ENCODE measurements around the gene TSPAN17.

The TSPAN17 gene

DNA sequence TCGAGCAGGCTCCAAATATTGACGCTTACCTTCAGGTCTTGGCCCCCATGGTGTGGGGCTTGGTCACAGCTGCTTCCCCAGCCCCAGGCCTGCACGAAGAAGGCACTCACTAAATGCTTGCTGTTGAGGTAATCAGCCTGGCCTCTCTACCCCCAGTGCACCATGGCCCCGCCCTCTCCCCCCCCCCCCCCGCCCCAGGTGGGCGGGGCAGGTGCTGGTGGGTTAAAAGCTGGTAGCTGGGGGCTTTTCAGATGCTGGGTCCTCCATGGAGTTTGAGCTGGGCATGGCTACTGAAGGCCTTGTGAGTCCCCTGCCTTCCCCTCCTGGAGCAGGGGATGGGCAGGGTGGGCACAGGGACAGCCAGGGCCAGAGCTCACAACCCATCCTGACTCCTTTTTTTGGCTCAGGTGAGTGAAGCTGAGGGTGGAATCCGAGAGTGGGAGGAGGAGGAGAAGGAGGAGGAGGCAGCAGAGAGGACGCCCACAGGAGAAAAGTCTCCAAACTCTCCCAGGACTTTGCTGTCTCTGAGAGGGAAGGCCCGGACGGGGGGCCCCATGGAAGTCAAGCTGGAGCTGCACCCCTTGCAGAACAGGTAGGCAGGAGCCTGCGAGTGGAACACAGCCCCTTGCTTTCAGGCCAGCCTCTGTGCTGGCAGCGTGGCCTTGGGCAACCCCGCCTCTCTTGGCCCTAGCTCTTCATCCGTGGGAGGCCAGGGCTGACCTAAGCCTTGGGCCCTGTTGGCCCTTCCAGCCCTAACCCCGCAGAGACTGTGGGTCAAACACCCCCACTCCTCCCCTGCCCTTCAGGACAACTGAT lies 4.4 kb upstream of the TSPAN17 start:
- DNase-seq (ENCODE audit: low read depth): no peak

- DNase-seq (ENCODE audit: low read depth): no peak
These were observed 3.6 kb upstream of the TSPAN17 start for GRCh38 chr5:176643491-176644219.

- DNase-seq (ENCODE audit: low read depth): no peak
These were observed 3.0 kb upstream of the TSPAN17 start for GRCh38 chr5:176644294-176644693.

DNA sequence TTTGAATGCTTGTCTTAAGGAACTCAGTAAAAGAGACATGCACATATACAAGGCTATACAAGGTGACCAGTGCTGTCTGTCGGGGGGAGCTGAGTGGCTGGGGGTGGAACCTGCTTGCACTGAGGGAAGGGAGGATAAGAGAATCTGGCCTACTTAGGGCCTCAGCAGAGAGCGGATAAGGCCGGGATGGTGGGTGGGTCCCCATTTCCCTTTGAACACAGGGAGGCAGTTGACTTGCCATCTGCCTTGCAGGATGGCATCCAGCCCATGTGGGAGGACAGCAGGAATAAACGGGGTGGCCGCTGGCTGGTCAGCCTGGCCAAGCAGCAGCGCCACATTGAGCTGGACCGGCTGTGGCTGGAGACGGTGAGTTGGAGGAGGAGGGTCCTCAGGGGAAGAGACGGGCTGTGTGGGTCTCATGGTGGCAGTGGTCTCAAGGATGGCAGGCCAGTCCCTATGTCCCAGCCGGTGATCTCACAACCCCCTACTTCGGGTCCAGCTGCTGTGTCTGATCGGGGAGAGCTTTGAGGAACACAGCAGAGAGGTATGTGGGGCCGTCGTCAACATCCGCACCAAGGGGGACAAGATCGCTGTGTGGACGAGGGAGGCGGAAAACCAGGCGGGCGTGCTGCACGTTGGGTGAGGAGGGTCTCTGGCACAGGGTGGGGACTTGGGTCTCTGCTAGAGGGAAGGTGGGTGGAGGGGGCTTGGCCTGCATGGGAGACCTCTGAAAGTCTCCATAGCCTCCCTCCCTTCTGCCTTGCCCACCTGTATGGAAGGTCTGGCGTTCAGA lies 2.2 kb upstream of the TSPAN17 start:
- DNase-seq (ENCODE audit: low read depth): no peak

GRCh38 chr5:176646049-176646706 lies 1.1 kb upstream of the TSPAN17 start:
- DNase-seq (ENCODE audit: low read depth): no peak

DNA sequence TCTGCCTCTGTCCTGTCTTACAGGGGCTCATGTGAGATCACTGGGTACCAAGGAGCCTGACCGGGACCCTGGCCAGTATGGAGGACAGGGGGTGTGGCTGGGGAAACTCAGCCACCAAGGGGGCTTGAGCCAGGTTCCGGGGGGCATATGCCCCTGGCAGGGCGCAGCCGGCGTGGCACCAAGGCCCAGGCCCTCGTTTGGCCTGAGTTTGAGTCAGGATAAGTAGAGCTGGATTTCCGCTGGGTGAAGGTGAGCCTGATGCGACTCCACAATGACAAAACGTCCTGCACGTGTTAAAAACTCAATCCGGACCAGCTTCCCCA lies 616 bp upstream of the TSPAN17 start:
- no peak for DNase-seq (ENCODE audit: low read depth)

- DNase-seq (ENCODE audit: low read depth): peak; percentile 26
These were observed 674 bp downstream of the TSPAN17 start for GRCh38 chr5:176647843-176648473.

DNA sequence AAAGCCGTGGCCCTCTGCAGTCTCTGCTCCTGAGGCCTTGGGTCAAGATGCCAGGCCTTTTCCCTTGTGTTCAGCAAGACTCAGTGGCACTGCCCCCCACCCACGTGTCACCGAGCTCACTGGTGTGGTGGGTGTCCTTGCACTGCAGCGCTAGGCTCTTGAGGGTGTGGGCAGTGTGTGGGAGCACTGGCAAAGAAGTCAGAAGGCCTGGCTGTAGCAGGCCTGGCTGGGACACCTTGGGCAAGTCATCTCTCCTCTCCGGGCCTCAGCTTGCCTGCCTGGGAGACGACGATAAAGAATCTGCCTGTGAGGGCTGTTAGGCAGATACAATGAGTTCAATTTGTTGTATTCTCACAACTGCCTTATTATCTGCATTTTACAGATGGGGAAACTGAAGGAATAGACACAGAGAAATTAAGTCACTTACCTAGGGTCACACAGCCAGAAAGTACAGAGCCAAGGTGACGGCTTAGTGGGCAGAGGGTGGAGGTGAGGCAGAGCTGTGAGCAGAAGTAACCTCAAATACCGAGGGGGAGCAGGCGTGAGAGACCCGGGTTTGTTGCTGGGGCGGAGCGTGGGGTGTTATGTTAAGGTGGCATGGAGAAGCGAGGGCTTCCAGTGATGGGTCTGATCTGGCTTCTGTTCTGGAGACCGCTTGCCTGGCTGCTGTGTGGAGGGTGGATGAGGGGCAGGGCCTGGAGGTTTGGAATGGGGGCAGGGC lies 1.4 kb downstream of the TSPAN17 start:
- DNase-seq (ENCODE audit: low read depth): no peak

- DNase-seq (ENCODE audit: low read depth): no peak
These were observed 3.1 kb downstream of the TSPAN17 start for GRCh38 chr5:176650354-176650884.

GRCh38 chr5:176651472-176651980 lies 4.2 kb downstream of the TSPAN17 start:
- DNase-seq (ENCODE audit: low read depth): no peak

- DNase-seq (ENCODE audit: low read depth): no peak
These were observed 4.9 kb downstream of the TSPAN17 start for GRCh38 chr5:176652136-176652535.

DNA sequence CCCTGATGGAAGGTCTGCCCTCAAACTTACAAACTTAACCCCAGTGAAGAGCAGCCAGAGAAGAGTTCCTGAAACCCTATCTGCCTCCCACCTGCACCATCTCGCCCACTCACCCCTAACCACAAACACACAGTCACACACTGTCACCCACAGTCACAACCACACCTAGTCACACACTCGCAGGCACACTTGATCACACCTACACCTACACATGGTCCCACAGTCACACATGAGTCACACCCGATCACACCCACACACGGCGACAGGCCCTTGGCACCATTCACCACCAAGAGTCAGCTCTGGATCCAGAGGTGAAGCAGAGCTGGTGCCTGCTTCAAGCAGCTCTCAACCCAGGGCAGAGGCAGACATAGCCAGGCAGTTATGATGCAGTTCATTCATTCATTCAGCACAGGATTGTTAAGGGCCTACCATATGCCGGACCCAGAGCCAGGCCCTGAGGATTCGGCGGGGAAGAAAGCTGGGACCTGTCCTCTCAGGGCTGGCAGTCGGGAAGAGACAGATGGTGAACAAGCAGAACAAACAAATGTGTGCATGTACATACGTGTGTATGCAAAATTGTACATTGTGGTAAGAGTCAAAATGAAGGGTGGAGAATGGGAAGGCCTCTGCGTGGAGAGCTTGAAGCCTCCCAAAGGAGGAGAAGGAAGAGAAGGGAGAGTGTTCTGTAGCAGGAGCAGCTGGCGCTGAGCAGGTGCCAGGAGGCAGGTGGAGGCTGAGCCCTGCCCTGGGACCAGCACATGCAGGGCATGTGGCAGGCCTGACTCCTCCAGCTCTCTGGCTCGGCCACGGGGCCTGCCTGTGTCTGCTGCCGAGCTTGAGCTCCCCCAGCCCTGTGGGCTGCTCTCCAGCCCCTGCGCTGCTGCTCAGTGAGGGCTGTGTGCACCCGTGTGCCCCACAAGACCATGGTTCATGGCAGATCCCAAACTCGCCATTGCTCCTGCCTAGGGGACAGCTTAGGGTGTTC lies 6.4 kb downstream of the TSPAN17 start:
- DNase-seq (ENCODE audit: low read depth): no peak

DNA sequence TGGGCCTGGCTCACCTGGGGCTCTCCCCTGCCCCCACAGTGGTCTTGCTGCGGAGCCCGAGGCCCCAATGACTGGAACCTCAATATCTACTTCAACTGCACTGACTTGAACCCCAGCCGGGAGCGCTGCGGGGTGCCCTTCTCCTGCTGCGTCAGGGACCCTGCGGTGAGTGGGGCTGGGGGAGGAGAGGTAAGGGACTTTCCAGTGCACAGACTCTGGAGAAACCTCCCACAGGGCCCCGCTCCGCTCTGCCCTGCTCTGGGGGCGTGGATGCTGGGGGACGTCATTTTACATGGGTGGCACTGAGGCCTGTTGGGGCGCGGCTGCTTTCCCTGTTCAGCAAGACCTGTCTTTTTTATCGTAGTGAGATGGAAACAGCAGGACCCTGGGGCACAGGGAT lies 7.6 kb downstream of the TSPAN17 start:
- no peak for DNase-seq (ENCODE audit: low read depth)

DNA sequence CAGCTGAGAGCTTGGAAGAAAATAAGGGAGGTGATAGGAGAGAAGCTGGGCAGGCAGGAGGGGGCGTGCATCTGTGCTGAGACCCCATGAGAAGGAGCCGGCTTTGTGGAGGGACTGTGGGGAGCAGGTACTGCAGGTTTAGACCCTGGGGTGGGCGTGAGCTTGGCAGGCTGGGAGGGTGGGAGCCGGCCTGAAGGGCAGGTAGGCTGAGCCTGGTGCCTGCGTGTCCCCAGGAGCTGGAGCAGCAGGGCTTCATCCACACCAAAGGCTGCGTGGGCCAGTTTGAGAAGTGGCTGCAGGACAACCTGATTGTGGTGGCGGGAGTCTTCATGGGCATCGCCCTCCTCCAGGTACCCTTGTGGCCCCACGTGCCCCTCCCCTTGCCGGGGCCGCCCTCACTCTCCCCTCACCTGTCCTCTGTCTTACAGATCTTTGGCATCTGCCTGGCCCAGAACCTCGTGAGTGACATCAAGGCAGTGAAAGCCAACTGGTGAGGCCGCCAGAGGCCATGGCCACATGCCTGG lies 9.2 kb downstream of the TSPAN17 start:
- DNase-seq (ENCODE audit: low read depth): no peak

DNA sequence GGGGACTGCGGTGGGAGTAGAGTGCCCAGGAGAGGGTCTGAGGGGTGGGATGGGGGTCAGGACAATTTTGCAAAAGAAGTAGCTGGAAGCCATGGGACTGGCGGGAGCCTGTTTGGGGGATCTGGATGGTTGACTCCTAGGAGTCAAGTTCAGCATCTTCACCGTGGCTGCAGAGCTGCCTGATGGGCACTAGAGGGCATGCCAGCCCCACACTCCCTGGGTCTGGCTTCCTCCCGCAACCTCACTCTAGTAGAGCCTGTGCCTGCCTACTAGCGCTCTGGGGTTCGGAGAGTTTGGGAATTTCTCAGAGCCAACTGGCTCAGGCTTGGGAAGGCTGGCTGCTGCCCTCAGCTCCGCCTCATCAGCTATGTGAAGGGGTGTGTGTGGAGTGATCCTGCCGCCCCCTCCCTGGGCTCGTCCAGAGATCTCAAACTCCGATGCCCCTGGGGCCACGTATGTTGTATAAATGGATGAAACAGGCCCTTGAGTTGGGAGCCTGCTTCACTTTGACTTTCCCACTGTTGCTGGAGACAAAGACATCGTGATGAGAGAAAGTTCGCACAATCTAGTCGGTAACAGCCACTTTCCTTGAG lies 10.8 kb downstream of the TSPAN17 start:
- peak; percentile 68 for DNase-seq (ENCODE audit: low read depth)

- DNase-seq (ENCODE audit: low read depth): peak; percentile 64
These were observed 11.7 kb downstream of the TSPAN17 start for GRCh38 chr5:176658817-176659511.

GRCh38 chr5:176659512-176659839 lies 12.2 kb downstream of the TSPAN17 start:
- no peak for DNase-seq (ENCODE audit: low read depth)

- no peak for DNase-seq (ENCODE audit: low read depth)
These were observed 12.7 kb downstream of the TSPAN17 start for GRCh38 chr5:176659860-176660461.
